GM12875 (cell line): ENCODE measurements around the gene EHD4.
A peak's percentile ranks its signal among the peaks of the same experiment; 100 is the strongest.

ENCODE experiments used
- H3K4me3 ChIP-seq: one replicate; pipeline ENCODE4 v1.5.1; 2011; ENCODE audit warnings: low read depth, low read length, control low read depth
- TF ChIP-seq, protein P1 (sequence below): IDR thresholded peaks from 2 replicates; pipeline ENCODE4 v1.5.1; 2011; ENCODE audit warnings: low read depth, mild to moderate bottlenecking, control low read depth, inconsistent platforms, low read length, moderate library complexity, borderline replicate concordance; ENCODE audit not compliant: insufficient read depth

EHD4 gene

DNA sequence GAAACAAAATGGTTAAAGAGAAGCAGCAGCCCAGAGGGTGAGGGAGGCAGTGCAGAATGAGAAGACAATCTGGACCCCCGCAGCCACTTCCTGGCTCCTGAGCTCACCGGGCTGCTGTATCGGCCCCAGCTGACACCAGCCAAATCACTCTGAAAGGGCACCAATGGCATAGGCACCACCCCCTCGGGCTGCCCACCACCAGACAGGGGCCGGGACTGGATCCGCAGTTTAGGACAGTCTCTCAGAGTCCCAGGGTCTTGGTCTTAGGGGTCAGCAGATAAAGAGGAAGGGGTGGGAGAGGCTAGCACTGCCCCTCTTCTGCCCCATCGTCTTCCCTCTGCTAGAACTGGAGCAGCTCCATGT is 17.9 kb upstream of the EHD4 start:
- no peak overlapping the region for H3K4me3 ChIP-seq
- TF ChIP-seq, protein P1, sequence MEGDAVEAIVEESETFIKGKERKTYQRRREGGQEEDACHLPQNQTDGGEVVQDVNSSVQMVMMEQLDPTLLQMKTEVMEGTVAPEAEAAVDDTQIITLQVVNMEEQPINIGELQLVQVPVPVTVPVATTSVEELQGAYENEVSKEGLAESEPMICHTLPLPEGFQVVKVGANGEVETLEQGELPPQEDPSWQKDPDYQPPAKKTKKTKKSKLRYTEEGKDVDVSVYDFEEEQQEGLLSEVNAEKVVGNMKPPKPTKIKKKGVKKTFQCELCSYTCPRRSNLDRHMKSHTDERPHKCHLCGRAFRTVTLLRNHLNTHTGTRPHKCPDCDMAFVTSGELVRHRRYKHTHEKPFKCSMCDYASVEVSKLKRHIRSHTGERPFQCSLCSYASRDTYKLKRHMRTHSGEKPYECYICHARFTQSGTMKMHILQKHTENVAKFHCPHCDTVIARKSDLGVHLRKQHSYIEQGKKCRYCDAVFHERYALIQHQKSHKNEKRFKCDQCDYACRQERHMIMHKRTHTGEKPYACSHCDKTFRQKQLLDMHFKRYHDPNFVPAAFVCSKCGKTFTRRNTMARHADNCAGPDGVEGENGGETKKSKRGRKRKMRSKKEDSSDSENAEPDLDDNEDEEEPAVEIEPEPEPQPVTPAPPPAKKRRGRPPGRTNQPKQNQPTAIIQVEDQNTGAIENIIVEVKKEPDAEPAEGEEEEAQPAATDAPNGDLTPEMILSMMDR = no peak

DNA sequence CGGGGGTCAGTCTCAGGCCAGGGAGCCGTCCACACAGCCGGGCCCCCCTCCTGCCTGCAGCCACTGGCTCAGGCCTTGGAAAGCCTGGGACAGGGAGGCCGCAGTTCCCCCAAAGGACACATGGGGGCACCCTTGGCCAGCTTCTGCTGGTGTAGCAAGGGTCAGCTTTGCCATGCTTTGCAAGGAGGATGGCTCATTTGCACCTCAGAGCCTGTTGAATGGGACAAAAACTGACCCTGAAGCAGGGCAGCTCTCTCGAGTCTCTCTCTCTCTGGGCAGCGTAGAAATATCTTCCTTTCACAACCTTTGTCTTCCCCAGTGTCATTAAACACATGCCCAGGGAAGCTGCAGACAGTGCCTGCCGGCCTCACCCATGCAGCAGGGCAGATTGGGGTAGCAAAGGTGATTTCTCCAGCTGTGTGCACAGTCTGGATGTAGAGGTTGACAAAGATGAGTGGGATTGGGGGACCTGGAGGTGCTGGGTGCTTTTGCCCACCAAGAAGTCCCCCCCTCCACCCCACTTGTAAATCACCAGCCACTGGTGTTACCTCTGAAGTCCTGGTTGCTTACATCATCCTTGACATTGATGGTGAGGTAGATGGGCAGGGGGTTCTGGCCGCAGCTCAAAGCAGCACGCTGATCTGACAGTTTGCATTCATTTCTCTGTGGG is 17.4 kb upstream of the EHD4 start:
- TF ChIP-seq, protein P1 = peak; percentile 99

DNA sequence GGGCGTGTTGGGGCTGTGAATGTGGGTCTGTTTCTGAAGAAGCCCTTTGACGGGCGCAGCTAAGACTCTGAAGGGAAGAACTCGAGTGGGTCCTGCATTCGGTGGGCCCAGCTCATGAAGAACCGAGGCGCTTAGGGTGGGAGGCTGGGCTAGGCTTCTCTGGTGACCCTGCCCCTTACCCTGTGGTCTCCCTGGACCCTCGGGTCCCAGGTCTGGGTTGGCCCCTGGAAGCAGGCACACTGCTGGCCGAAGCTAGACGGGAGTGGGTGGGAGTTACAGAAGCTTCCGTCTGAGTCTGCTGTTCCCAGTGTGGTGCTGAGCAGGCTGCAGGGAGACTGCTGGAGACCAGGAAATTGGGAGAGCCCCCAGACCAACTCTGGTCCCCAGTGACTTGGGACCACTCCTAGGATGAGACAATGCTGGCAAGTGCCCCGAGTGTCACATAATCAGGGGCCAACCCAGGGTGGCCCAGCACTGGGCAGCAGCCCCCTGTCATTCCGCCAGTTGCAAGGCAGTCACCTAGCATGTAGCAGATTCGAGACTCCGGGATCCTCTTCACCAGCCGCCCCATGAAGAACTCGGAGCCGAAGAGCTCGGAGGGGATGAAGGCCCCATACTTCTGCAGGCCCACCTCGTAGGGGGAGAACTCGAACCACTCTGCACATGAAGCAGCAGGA is 16.7 kb upstream of the EHD4 start:
- TF ChIP-seq, protein P1 = no peak
- H3K4me3 ChIP-seq = no peak overlapping the region

More for the DNA sequence above, 17.4 kb upstream of the EHD4 start:
- no peak overlapping the region for H3K4me3 ChIP-seq

DNA sequence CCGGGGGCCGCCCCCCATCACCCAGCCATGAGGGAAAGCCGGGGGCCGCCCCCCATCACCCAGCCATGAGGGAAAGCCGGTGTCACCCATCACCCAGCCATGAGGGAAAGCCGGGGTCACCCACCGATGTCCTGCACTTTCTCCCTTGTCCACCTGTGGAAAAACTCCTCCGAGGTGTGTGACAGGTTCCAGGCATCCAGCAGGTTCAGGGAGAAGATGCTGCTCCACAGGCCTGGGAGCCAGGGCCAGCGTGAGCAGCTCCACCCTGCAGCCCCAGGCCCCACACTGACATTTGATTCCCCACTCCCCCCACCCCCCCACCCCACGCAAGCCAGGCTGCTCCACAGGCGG is 15.5 kb upstream of the EHD4 start:
- no peak overlapping the region for H3K4me3 ChIP-seq
- TF ChIP-seq, protein P1 = no peak

DNA sequence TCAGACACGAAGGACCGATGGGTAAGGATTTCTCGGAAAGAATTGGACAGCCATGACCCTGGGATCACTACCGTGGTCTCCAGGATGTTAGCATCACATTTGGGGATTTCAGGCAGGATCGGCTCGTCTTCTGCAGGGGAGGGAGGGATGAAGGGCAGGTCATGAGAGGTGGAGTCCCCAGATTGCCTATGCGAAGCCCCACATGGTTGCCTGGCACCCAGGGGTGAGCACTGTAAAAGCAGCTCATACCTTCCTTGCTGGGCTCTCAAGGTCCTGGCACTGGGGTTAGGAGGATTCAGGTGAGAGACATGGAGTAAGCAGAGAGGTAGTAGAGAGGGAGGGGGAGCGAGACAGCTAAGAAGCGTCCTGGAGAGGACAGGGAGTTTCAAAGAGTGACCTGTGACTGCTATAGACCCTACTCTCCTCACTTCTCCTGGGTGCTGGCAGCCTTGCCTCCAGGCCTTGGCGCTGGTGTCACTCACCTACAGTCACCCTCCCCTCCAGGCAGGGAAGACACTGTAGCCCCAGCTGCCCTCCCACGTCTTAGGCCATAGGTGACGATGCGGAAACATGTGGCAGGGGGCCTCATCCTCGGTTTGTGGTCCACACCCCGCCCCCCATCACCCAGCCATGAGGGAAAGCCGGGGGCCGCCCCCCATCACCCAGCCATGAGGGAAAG is 15.0 kb upstream of the EHD4 start:
- no peak overlapping the region for H3K4me3 ChIP-seq
- TF ChIP-seq, protein P1 = no peak

DNA sequence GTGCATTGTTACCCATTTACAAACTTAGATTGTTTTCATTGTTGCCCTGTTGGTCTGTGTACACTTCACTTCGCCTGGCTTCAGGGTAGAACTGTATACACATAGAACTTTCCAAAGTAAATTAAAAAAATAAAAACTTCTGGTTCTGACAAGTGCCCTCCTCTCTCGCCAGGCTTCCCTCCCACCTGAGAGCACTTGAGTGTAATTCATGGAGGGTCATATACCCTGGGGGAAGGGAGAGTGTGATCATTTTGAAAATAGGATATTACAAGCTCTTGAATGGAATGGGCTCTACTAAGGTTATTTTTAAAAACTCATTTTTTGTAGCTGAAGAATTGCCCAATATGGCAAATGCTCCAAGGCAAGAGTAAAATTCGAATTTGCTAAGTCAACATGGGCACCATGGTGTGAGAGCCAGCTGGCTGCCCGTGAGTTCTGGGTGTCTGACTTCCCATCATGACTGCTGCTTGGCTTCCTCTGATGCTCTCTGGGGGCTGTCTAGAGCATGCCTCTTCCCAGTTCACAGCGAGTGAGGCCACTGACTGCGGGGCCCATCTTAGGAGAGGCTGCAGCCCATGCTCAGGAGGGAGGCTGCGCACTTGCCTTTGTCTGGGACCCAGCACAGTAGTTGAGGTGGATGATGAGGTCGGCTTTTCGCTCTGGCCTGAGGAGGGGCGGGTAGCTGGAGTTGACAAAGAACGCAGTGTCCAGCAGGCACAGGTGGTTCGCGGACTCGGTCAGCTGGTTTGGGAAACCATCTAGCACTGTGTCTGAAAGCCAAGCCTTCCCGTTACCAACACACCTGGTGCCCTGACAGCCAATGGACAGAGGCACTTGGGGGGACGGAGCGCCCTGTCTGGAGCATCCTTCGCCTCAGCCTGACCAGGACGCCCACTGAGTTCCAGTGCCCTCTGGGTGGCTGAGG is 13.1 kb upstream of the EHD4 start:
- no peak overlapping the region for H3K4me3 ChIP-seq
- TF ChIP-seq, protein P1 = no peak
